Transverse colon (tissue), 4 donors: ENCODE results near the gene MROH9.

Source experiments
- CTCF ChIP-seq, 5 experiments: fragments of 200-600 bp in 3 of 5; fragments of 450-650 bp in 2 of 5; sonication (generic) in 3 of 5; IDR thresholded peaks; 1 replicate in 2 of 5; 2 replicates in 3 of 5; pipeline ENCODE4 v1.5.1; 2016 to 2017; ENCODE audit warnings: antibody characterized with exemption in 5 of 5, inconsistent platforms in 3 of 5, mild to moderate bottlenecking in 2 of 5, moderate library complexity in 1 of 5
- EP300 ChIP-seq: sonication (generic); formaldehyde crosslinking; IDR thresholded peaks from one replicate; pipeline ENCODE4 v1.6.1; 2017; ENCODE audit warnings: antibody characterized with exemption, low read depth
- POLR2AphosphoS5 ChIP-seq, 3 donors: sonication (generic); formaldehyde crosslinking; IDR thresholded peaks; one replicate each; pipeline ENCODE4 v1.6.1; 2016; ENCODE audit warnings: antibody characterized with exemption in 3 of 3

GRCh38 chr1:171113382-171113781 lies 178.0 kb downstream of the MROH9 start:
- TF ChIP-seq CTCF (IDR thresholded peaks at IDR 0.05) (no peak), POLR2AphosphoS5 (IDR thresholded peaks at IDR 0.05) (no peak), EP300 (no peak)
